OCI-LY1 (cell line): ENCODE measurements around the gene MAP2.

ENCODE experiments used
- H2AFZ ChIP-seq: fragments of 200-600 bp; sonication (generic), shearing (Covaris generic); 2 replicates; pipeline ENCODE4 v1.6.0; 2014; ENCODE audit warnings: antibody characterized with exemption, mild to moderate bottlenecking, low read length
- H3F3A ChIP-seq: fragments of 200-600 bp; sonication (generic), shearing (Covaris generic); 2 replicates; pipeline ENCODE4 v1.6.0; 2014; ENCODE audit warnings: mild to moderate bottlenecking, antibody characterized with exemption, low read length, moderate library complexity; ENCODE audit not compliant: insufficient read depth
- H3K27ac ChIP-seq: fragments of 200-600 bp; sonication (generic); 2 replicates; pipeline ENCODE4 v1.5.1; 2014; ENCODE audit warnings: low read length, mixed run types, mild to moderate bottlenecking, low read depth; ENCODE audit not compliant: poor library complexity, severe bottlenecking
- H3K27me3 ChIP-seq: fragments of 200-600 bp; sonication (generic); 2 replicates; pipeline ENCODE4 v1.6.0; 2014; ENCODE audit warnings: antibody characterized with exemption, mild to moderate bottlenecking, low read length, moderate library complexity; ENCODE audit not compliant: insufficient read depth
- H3K36me3 ChIP-seq: fragments of 200-600 bp; sonication (generic); 2 replicates; pipeline ENCODE4 v1.6.1; 2014; ENCODE audit warnings: mild to moderate bottlenecking, antibody characterized with exemption, low read length, moderate library complexity, mixed read lengths; ENCODE audit not compliant: insufficient read depth
- H3K4me1 ChIP-seq: fragments of 200-600 bp; sonication (generic); 2 replicates; pipeline ENCODE4 v1.5.1; 2014; ENCODE audit warnings: mild to moderate bottlenecking, low read length, moderate library complexity; ENCODE audit not compliant: insufficient read depth, severe bottlenecking
- H3K4me2 ChIP-seq: fragments of 200-600 bp; sonication (generic), shearing (Covaris generic); 2 replicates; pipeline ENCODE4 v1.6.1; 2014; ENCODE audit warnings: low read length
- H3K4me3 ChIP-seq: fragments of 200-600 bp; sonication (generic); 2 replicates; pipeline ENCODE4 v1.5.1; 2014; ENCODE audit warnings: low read length, low read depth, mild to moderate bottlenecking, mixed read lengths; ENCODE audit not compliant: poor library complexity, severe bottlenecking
- H3K79me2 ChIP-seq: fragments of 200-600 bp; shearing (Covaris generic); 2 replicates; pipeline ENCODE4 v1.6.1; 2016; ENCODE audit warnings: mixed run types, low read length, mixed read lengths; ENCODE audit not compliant: insufficient read depth
- H3K9ac ChIP-seq: fragments of 200-600 bp; sonication (generic), shearing (Covaris generic); 2 replicates; pipeline ENCODE4 v1.6.1; 2014; ENCODE audit warnings: mild to moderate bottlenecking, low read length, mixed read lengths
- H3K9me2 ChIP-seq: fragments of 200-600 bp; sonication (generic), shearing (Covaris generic); 2 replicates; pipeline ENCODE4 v1.6.1; 2014; ENCODE audit warnings: low read depth, mild to moderate bottlenecking, low read length, mixed read lengths
- H3K9me3 ChIP-seq: fragments of 200-600 bp; shearing (Covaris generic); 2 replicates; pipeline ENCODE4 v1.6.1; 2014; ENCODE audit warnings: low read length, mixed read lengths
- H4K20me1 ChIP-seq: fragments of 200-600 bp; sonication (generic), shearing (Covaris generic); 2 replicates; pipeline ENCODE4 v1.6.0; 2016; ENCODE audit warnings: mild to moderate bottlenecking, low read length; ENCODE audit not compliant: insufficient read depth
- CTCF ChIP-seq: fragments of 200-600 bp; sonication (generic), shearing (Covaris generic); IDR thresholded peaks from 2 replicates; pipeline ENCODE4 v1.5.1; 2017; ENCODE audit warnings: mild to moderate bottlenecking, antibody characterized with exemption, low read length, moderate library complexity, mixed read lengths
- EZH2 ChIP-seq: fragments of 200-600 bp; sonication (generic), shearing (Covaris generic); IDR thresholded peaks from 2 replicates; pipeline ENCODE4 v1.8.0; 2017; ENCODE audit warnings: borderline replicate concordance, mixed run types, mild to moderate bottlenecking, antibody characterized with exemption, low read length, moderate library complexity, mixed read lengths

MAP2 gene

GRCh38 chr2:209584472-209584871 is 160.6 kb downstream of the MAP2 start:
- no peak overlapping the region for H2AFZ ChIP-seq
- no peaks in the 10 kb centered on the region for H3F3A ChIP-seq
- H3K27ac ChIP-seq, result no peak overlapping the region
- no peaks in the 10 kb centered on the region for H3K79me2 ChIP-seq
- no peaks in the 10 kb centered on the region for H3K27me3 ChIP-seq
- H3K4me1 ChIP-seq, result peaks cover 2% of the 10 kb centered on the region
- no peak overlapping the region for H3K9ac ChIP-seq
- no peaks in the 10 kb centered on the region for H4K20me1 ChIP-seq
- H3K4me2 ChIP-seq, result no peak overlapping the region
- TF ChIP-seq CTCF, result no peak
- no peaks in the 10 kb centered on the region for H3K36me3 ChIP-seq
- H3K4me3 ChIP-seq, result no peak overlapping the region
- H3K9me3 ChIP-seq, result no peaks in the 10 kb centered on the region
- no peaks in the 10 kb centered on the region for H3K9me2 ChIP-seq

GRCh38 chr2:209584915-209585314 is 161.1 kb downstream of the MAP2 start:
- Histone ChIP-seq H2AFZ (no peak overlapping the region), H3K4me3 (no peak overlapping the region), H3K9ac (no peak overlapping the region), H3K4me2 (no peak overlapping the region), H3F3A (no peaks in the 10 kb centered on the region), H4K20me1 (no peaks in the 10 kb centered on the region), H3K79me2 (no peaks in the 10 kb centered on the region), H3K9me2 (no peaks in the 10 kb centered on the region), H3K36me3 (no peaks in the 10 kb centered on the region), H3K9me3 (no peaks in the 10 kb centered on the region), H3K27me3 (no peaks in the 10 kb centered on the region), H3K27ac (no peak overlapping the region), H3K4me1 (no peaks in the 10 kb centered on the region)
- TF ChIP-seq CTCF (no peak), EZH2 (no peak)

- no peak overlapping the region for H3K4me3 ChIP-seq
- H3K9me3 ChIP-seq, result no peaks in the 10 kb centered on the region
- no peak overlapping the region for H3K27ac ChIP-seq
- H2AFZ ChIP-seq, result no peak overlapping the region
- no peak overlapping the region for H3K9ac ChIP-seq
- H3K4me1 ChIP-seq, result no peaks in the 10 kb centered on the region
- no peaks in the 10 kb centered on the region for H3F3A ChIP-seq
- TF ChIP-seq CTCF, result no peak
- no peak for TF ChIP-seq EZH2
- no peak overlapping the region for H3K4me2 ChIP-seq
- H3K9me2 ChIP-seq, result no peaks in the 10 kb centered on the region
- H3K27me3 ChIP-seq, result no peaks in the 10 kb centered on the region
- no peaks in the 10 kb centered on the region for H3K79me2 ChIP-seq
- H4K20me1 ChIP-seq, result no peaks in the 10 kb centered on the region
- no peaks in the 10 kb centered on the region for H3K36me3 ChIP-seq
Measured at GRCh38 chr2:209591021-209591420, 167.2 kb downstream of the MAP2 start.
